Body of pancreas (tissue), 4 donors: ENCODE data around the gene NTN5.

Experiments used
- CTCF ChIP-seq, 7 experiments: fragments of 450-650 bp in 4 of 7; fragments of 200-600 bp in 3 of 7; sonication (generic) in 3 of 7; IDR thresholded peaks; one replicate each; pipeline ENCODE4 v1.5.1; 2016 to 2019; ENCODE audit warnings: antibody characterized with exemption in 7 of 7
- POLR2A ChIP-seq, 3 donors: fragments of 450-650 bp; IDR thresholded peaks; one replicate each; pipeline ENCODE4 v1.6.1; 2016; ENCODE audit warnings: antibody characterized with exemption in 3 of 3, mild to moderate bottlenecking in 2 of 3

- TF ChIP-seq CTCF (IDR thresholded peaks at IDR 0.05) = no peak
- no peak for TF ChIP-seq POLR2A (IDR thresholded peaks at IDR 0.05)
Measured at GRCh38 chr19:48642862-48643261, 30.0 kb downstream of the NTN5 start.
